Umbilical cord (tissue), 2 donors: ENCODE results near the gene PRKAR1B. TPM values are rescaled to one million over a fixed set of nuclear protein-coding genes. Genes with fewer than 3 reads are reported as not detected.

Source experiments
- DNase-seq: peaks from one replicate; pipeline ENCODE4 v3.0.0-alpha.2; 2015; ENCODE audit warnings: low spot score
- total RNA-seq: library from RNA; depleted of rRNA; stranded (reverse); fragments of >200 nt; gene quantifications from one replicate; pipeline ENCODE4 v1.2.3, GENCODE V29; 2014; ENCODE audit warnings: low replicate concordance; ENCODE audit not compliant: insufficient read depth

Gene PRKAR1B
- total RNA-seq, 1 donor from 2014 or later: 9.9 TPM

DNA sequence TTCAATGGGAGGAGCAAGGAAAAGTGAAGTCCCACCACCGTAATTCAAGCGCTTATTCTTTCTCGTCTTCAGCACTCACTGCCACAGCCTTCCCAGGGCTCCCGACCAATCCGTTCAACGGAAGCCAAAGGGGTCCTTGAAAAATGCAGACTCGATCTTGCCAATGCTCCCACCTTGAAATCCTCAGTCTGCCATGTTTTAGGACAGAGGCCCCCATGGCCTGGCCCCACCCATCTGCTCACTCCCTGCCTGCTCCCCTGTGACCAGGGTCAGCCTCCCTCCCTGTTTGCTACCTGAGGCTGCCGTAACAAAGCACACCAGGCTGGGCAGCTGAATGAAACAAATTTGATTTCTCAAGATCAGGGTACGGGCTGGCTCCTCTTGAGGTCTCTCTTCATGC, 3.5 kb downstream of the PRKAR1B start:
- no peak for DNase-seq

DNA sequence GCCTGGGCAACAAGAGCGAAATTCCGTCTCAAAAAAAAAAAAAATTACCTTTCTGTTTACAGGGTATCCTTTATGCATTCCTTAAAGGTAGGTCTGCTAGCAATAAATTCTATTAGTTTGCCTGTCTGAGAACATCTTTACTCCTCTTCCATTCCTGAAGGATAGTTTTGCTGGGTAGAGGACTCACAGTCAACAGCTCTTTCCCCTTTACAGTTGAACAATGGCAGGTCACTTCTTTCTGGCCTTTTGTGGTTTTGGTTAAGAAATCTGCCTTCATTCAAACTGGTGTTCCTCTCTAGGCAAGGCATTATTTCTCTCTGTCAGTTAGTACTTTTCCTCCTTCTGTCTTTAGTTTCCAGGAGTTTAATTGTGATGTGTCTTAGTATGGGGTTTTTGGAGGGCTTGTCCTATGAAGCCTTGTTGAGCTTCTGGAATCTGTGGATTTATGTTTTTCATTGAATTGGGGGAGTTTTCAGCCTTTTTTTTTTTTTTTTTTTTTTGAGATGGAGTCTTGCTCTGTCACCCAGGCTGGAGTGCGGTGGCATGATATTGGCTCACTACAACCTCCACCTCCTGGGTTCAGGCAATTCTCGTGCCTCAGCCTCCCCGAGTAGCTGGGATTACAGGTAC, 5.3 kb downstream of the PRKAR1B start:
- DNase-seq: no peak

DNA sequence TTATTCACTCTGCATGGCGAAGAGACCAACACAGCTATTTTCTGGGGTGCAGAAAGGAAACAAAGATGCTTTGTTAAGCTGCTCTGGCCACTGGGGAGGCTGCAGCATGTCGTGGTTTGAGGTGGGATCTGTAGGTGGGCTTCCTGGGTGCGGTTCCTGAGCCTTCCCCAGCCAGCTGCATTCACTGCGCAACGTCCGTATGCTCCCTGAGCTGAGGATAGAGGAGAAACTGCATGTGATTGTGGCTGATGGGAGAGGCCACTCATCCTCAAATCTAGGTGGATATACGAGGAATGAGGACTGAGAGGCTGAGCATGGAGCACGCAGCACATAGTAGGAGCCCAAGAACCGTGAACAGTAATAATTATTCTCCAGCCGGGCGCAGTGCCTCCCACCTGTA, 10.4 kb downstream of the PRKAR1B start:
- DNase-seq: no peak

DNA sequence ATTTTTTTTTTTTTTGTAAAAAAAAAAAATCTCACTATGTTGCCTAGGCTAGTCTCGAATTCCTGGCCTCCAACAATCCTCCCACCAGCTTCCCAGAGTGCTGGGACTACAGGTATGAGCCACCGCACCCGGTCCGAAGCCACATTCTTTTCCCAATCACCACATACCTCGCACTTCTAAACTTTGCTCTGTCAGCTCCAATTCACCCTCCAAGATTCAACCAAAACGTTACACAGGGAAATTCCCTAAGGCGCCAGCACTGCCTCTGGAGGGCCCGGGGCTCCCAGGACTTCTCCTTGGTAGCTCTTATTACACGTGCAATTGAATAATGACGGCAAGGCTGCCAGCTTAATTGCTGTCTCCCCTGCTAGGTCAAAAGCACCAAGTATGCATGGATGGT, 10.9 kb downstream of the PRKAR1B start:
- no peak for DNase-seq

DNA sequence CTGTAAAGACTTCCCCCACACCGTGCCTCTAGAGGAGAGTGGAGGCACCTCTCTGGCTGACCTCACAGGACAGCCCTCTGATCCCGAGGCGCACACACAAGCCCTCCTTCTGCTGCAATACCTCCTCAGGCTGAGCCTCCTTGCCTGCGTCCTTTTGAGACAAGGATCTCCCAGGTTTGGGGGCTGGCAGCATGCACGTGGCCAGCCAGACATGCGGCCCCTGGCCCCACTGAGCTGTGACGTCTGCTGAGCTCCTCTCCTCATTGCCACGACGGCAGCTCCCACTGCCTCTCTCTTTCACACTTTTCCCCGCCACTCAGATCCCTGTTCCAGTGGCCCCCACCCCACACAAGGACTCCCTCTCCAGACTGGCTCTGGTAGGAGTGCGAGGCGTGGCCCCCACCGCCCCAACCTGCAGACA, 12.8 kb downstream of the PRKAR1B start:
- no peak for DNase-seq

DNA sequence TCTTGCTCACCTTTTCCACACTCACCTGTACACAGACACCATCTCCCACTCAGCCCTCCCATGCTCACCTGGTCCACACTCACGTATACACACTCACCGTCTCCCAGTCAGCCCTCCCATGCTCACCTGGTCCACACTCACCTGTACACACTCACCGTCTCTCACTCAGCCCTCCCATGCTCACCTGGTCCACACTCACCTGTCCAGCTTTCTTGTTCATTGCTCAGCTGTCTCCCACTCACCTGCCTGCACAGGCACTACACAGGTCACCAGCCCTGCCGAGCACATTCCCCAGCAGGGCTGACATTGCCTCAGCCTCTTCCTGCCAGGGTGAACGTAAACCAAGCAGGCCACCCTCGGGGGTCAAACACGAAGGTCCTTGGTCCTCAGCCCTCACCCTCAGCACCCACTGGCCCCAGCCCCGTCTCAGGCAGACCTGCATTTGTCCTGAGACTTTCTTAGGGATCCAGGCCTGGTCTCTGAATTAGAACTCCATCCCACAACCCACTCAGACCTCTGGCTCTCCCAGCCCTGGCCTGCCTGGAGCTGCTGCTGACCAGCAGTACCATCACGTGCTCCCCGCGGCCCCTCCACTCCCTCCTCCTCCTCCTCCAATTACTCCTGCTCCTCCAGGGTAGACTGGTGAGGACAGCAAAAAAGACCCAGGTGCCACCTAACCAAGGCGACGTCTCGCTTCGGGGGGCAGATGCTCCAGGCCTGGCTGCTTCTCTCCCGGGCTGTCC, 13.4 kb downstream of the PRKAR1B start:
- no peak for DNase-seq

DNA sequence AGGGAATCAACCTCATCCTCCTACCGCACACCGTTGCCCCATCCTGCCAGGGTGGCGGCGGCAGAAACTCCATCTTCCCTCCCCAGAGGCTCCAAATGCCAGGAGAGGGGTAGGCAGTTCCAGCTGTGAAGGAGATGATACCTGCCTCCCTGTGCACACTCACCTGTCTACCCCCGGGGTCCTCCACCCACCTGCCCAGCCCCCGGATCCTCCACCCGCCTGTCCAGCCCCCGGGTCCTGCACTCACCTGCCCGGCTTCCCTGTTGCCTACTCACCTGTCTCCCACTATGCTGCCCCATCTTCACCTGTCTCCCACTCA, 14.0 kb downstream of the PRKAR1B start:
- DNase-seq: no peak

DNA sequence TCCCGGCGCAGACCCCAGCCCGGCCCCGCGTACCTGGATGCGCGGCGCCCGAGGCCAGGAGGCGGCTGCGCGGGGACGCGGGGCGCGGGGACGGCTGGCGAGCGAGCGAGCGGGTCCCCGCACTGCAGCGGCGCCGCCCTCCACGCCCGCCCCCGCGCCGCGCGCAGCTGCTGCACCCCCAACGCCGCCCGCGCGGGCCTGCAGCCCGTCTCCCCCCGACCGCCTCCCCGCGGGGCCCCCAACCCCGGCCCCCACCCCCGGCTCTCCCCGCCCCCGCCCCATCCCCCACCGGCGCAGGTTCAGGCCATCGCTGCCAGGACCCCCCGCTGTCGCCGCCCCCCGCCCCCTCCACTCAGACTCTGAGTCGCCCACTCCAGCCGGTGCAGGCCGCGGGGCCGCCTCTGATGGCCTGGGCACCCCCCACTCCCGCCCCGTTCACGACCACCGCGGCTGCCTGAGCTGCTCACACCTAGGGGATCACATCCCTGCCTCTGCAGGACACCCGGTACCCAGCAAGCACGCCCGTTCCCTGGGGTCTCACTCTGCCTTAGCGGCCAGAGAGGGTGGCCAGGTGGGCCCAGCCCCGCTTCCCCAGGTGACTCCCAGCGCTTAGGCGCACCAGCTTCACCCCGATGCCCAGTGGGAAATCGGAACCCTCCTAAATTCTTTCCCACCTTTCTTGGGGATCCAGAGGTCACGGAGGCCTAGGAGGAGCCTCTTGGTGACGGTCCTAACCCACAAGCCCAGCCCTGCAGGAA, 14.5 kb downstream of the PRKAR1B start:
- no peak for DNase-seq

DNA sequence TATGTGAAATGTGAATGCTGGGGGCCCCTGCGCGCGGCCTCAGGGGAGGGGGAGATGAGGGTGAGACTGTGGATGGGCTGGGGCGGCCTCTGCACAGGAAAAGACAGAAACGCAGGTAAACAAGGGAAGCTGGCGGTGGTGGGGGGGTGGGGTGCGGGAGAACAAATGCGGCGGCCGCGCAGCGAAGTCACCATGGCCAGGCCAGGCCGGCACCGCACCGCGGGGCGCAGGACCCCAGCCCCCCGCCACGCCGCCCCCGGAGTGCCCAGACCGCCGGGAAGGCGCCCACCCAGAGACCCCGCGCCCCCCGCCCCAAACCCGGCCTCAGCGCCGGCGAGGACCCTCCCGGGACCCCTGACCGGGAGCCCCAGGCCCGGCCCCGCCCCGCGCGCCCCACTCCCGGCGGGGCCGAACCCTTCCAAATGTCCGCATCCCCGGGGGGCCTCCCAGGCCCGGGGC, 15.1 kb downstream of the PRKAR1B start:
- DNase-seq: no peak

DNA sequence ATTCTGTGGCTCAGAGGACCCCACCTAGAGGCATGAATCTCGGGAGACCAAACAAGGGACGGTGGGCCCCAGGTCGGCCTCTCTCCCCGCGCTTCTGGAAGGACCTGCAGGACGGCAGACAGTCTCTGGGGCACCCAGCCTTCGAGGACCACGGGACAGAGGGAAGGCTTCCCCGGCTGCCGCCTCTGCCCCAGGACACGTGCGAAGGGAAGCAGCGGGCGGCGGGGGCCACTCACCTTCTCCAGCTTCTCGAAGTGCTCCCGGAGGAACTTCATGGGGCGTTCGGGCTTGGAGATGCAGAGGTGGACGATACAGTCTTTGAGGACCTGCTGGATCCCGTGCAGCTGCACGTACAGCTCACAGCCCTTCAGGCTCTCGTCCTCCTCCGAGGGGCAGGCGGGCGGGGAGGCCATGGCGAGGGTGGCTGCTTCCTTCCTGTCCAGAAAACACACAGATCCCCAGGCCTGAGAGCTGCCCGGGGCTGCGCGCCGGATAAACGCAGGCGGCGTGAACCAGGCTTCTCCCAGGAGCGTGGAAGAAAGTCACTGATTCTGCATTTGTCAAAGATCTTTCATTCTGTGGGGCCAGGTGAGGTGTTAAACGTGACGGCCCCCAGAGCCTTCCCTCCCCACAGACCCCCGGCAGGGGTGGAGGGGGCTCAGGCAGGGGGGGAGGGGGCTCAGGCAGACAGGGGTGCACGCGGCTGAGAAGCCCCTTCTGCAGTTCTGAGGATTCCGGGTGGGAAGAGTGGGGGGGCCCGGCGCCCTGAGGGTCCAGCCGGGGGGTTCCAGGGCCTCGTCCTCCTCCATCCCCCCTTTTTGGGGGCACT, 15.8 kb downstream of the PRKAR1B start:
- DNase-seq: peak; percentile 50

DNA sequence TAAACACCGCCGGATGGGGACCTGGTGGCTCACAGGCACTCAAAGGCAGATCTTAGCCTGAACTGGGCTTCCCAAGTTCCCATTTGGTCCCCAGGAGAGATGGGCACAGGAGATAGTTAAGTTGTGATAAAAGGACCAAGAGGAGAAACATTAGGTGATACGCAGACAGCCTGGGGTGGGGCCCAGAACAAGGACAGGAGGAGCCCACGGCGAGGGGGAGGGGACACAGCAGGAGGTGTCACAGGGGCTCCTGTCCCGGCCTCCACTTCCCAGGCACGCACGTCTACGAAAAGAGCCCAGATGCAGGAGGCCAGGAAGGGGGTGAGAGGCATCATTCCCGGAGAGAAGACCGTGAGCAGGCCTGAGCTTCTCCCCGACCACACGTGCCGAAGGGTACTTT, 16.9 kb downstream of the PRKAR1B start:
- no peak for DNase-seq

DNA sequence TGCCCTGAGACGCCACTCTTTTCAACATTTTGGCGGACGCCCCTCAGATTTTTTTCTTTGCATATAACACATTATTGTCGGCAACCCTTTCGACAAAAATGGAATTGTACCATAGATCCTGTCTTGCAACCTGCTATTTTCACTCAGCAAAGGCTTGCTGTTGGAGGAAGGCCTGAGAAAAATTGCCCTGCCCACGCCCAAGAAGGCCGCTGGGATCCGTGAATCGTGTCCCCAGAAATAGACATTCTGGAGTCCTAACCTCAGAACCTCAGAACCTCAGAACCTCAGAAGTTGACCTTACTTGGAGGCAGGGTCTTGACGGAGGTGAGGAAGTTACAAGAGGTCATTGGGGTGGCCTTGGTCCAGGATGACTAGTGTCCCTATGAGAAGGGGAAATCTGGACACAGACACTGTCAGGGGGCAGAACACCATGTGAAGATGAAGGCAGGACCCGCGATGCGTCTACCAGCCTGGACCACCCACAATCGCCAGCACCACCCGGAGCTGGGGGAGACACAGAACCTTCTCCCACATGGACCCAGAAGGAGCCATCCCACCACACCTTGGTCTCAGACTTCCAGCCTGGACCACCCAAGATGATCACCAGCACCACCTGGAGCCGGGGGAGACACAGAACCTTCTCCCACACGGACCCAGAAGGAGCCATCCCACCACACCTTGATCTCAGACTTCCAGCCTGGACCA, 19.6 kb downstream of the PRKAR1B start:
- DNase-seq: no peak

DNA sequence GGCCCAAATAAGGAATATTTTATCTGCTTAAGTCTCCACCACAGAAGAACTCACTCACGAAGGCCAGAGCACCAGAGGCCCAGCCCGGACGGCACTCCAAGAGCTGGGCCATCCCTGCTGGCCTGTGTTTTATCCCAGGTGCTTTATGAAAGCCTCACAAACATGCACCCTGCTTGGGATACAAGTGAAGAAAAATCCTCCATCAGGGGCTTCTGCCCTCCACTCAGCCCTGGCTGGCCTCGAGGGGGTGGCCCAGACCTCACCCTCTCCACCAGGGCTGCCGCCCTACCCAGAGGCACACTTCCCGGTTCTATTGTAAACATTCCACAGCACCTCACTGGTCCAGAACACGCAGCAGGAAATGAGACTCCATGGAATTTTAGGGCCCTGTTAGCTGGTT, 20.4 kb downstream of the PRKAR1B start:
- DNase-seq: no peak

DNA sequence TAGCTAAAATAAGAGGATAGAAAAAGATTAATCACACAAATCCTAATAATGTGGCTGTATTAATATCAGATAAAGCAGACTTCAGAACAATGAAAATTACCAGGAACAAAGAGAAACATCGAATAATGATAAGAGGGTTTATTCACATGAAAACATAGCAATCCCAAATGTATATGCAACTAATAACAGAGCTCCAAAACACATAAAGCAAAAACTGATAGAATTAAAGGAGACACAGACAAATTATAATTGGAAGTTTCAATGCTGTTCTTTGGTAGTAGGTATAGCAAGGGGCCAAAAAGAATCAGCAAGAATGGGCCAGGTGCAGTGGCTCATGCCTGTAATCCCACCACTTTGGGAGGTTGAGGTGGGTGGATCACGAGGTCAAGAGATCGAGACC, 24.0 kb downstream of the PRKAR1B start:
- DNase-seq: no peak

DNA sequence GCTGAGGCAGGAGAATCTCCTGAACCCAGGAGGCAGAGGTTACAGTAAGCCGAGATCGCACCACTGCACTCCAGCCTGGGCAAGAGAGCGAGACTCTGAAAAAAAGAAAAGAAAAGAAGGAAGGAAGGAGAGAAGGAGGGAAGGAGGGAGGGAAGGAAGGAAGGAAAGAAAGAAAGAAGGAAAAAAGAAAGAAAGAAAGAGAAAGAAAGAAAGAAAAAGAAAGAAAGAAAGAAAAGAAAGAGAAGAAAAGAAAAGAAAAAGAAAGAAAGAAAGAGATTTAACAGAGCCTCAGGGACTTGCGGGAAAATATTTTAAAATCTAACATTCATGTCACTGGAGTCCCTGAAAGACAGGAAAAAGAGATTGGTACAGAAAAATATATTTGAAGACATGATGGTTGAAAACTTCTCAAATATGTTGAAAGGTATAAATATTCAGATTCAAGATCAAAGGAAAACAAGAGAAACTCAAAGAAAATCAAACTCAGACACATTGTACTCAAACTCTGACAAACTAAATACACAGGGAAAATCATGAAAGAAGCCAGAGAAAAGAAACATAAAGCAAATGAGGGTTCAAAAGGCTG, 25.9 kb downstream of the PRKAR1B start:
- DNase-seq: no peak

DNA sequence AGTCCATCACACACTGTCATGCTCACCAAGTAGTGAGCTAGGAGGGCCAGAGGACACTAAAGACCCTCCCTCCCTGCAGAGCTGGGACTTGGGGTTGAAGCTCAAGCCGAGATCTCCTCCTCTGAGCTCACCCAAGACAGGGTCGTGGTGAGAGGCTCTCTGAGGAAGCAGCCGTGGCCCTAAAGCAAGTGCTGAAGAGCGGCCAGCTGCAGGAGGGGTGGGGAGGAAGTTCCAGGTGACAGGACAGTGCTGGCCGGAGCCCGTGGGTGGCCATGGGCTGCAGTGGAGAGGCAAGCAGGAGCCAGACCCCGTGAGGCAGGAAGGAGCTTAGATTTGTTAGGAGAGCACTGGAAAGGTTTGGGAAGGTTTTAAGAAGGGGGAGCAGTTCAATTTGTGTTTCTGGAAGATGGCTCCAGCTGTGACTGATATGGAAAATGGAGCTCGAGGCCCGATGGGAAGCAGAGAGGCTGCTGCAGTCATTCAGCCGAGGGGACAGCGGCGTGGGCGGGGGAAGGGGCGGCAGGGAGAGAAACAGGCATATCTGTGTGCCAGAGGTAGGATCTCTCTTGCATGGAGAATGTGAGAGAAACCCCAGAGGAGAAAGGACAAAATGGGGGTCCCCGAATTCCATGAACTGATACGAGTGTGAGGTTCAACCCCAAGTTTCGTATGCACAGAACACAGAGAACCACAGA, 27.5 kb downstream of the PRKAR1B start:
- DNase-seq: no peak

DNA sequence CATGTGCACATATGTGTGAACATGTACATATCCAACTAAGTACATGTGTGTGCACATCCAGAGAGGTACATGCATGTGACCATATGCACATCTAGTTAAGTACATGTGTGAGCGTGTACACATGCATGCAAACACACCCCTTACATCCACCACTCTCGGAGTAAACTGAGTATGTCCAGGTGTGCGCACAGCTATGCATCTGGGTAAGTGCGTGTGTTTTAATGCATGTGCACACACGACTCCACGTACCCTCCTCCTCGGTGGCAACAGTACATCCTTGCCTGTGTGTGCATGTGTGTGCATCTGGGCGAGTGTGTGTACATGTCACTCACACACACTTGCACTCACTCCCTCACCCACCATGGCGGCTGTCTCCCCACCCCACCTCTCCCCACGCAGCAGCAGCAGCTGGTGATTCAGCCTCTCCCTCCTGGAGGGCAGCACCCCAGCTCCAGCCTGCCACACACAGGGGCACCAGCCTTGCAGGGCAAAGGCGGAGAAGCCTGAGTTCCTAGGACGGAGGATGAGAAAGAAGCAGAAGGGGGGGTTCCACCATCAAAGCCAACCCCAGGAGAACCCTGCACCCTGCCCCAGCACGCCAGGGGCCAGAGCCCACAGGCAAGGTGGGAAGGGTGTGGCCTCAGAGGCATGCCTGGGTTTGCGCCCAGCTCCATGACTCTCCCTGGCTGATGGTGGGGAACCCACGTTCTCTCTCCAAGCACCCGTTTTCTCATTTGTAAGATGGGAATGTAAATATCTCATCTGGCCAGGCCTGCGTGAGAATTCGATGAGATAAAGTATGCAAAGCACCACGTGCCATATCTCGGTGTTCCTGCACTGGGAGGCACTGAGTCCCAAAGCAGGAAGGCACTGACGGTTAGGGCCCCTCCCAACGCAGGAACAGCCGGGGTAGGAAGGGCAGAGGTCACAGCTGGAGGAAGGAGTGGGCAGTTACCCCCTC, 28.3 kb downstream of the PRKAR1B start:
- no peak for DNase-seq

DNA sequence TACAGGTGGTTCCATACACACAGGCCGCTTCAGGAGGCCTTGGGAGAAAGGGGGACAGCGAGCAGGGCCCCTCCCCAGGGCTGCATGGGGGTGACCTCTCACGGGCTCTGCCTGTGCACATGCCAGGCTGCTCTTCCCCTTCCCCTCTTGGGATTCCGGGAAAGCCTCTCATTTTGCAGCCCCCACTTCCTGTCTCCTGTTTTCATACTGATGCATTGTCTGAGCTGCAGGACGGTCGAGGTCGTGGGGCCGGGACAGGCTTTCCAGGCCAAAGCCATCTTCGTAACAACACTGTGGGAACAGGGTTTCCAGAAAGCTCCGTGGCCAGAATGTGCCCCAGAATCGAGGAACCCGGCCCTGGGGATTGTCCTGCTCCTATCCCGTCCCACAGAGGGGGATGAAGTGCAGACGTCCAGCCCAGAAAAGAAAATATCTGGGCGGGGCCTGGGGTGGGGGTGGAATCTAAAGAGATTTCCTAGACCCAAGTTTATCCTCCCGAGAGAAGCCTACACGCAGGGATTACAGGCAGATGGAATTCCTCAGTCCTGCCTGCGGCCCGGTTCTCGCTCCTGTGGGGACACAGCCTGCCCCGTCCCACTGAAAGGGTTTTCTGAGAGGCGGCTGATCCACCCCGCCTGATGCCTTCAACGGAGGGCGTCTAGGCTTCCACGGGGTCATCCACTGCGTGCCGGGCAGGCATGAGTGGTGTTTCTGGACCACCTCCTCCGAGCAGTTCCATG, 30.1 kb downstream of the PRKAR1B start:
- peak; percentile 75 for DNase-seq
